ENCODE results near the gene ULK4.
A peak's percentile ranks its signal among the peaks of the same experiment; 100 is the strongest.
"Not testable (repeated sequence)": the region's sequence is repeated elsewhere in the genome, so short reads cannot be mapped to it uniquely, and the experiment has no call there.

ULK4 gene

GRCh38 chr3:41860489-41860888 is 101.4 kb downstream of the ULK4 start:
- not testable (repeated sequence) for DNase-seq

GRCh38 chr3:41854956-41855355 is 106.9 kb downstream of the ULK4 start:
- no peak for DNase-seq

DNA sequence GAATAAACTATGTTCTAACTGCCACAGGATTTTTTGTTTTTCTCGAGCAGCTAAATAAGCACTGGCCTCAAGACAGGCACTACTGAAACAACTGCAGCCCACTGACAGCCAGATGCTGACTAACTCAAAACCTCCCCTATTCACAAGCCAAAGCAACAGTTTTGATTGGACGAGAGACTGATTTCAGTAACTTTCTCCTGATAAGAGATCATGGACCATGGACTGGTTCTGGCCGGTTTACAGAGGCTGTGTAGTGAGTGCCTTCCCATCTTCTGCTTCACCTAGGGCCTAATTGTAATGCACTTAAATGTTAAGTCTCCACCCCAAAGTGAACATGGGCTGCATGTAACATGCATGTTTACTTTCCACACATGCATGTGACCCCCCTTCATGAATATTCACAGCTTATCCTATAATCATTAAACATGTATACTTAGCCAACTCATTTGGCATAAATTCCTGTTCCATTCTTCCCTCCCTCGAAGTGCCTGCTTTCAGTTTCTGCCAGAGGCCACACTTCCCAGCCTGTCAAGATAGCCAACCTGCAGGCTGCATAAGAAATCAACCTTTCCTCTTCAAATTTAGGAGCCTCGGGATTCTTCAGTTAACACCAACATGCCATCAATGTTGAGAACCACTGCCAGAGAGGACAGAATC is 108.2 kb downstream of the ULK4 start:
- no peak for DNase-seq

DNA sequence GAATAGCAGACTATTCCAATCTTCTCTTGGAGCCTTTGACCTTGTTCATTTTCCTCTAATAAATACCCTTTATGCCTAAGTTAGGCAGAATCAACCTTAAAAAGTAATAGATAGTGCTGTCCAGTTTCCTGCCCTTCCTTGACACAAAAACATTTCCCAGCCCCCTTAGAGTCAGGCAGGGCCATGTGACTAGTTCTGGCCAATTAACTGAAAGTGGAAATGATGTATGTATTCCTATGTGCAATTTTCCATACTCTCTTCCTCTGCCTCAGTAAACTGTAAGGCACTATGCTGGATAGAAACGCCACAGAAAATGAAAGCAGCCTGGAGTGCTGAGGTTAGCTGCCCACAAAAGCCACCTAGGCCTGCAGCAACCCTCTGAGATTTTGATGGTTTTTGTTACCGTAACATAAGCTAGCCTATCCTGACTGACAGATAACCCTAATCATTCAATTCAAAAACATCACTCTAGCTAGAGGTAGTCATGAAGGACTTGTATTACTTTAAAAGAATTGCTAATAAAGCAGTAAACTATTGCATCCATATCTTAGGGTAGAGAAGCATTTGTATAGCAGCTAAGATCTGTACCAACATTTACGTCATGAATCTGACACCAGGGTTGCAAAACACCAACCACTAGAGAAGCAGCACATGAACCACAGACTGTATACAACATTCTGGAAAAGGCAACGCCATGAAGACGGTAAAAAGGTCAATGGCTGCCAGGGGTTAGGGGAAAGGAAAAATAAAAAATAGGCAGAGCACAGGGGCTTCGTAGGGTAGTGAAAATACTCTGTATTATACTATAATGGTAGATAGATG is 112.9 kb downstream of the ULK4 start:
- DNase-seq: no peak

DNA sequence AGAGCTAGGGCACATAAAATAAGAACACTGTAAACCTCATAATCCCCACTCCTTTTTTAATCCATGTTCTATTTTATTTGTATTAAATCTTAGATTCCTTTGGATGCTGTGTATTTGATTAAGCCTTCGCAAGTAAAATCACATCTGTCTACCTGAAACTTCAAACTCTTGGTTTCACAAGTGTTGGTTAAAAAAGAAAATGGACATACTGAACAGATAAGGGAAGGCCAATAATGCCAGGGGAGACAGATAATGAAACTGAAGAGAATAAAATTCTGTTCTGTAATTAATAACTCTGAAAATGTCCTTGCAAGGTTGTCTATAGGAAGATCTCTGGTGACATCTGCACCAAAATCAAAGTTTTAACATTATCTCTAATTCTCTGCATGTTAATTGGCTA is 114.2 kb downstream of the ULK4 start:
- DNase-seq: no peak

DNA sequence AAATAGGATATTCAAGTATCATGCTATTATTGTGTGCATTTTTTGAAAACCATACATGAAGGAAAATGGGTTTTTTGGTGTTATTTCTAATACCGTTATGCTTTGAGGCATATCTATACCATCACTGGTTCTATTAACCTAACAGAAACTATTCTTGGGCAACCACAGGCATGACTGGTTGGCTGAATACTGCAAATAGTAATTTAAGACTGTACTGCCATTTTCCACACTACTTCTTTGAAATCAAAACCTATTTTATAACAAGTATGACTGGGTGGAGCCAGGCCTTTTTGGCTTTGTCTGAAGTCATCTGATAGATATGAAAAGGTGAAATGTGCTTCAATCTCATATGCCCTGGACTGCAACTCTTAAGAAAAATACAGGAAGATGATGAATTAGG is 115.1 kb downstream of the ULK4 start:
- DNase-seq: no peak

GRCh38 chr3:41845826-41846225 is 116.1 kb downstream of the ULK4 start:
- DNase-seq: no peak

GRCh38 chr3:41844256-41844655 is 117.6 kb downstream of the ULK4 start:
- not testable (repeated sequence) for DNase-seq

GRCh38 chr3:41840936-41841668 is 120.8 kb downstream of the ULK4 start:
- DNase-seq: not testable (repeated sequence)

- no peak for DNase-seq
These were observed 125.4 kb downstream of the ULK4 start for GRCh38 chr3:41836360-41837134.

GRCh38 chr3:41833628-41834027 is 128.3 kb downstream of the ULK4 start:
- no peak for DNase-seq

GRCh38 chr3:41819236-41819635 is 142.7 kb downstream of the ULK4 start:
- no peak for DNase-seq

GRCh38 chr3:41808618-41809017 is 153.3 kb downstream of the ULK4 start:
- no peak for DNase-seq

GRCh38 chr3:41808152-41808551 is 153.8 kb downstream of the ULK4 start:
- peak; percentile 8 for DNase-seq

DNA sequence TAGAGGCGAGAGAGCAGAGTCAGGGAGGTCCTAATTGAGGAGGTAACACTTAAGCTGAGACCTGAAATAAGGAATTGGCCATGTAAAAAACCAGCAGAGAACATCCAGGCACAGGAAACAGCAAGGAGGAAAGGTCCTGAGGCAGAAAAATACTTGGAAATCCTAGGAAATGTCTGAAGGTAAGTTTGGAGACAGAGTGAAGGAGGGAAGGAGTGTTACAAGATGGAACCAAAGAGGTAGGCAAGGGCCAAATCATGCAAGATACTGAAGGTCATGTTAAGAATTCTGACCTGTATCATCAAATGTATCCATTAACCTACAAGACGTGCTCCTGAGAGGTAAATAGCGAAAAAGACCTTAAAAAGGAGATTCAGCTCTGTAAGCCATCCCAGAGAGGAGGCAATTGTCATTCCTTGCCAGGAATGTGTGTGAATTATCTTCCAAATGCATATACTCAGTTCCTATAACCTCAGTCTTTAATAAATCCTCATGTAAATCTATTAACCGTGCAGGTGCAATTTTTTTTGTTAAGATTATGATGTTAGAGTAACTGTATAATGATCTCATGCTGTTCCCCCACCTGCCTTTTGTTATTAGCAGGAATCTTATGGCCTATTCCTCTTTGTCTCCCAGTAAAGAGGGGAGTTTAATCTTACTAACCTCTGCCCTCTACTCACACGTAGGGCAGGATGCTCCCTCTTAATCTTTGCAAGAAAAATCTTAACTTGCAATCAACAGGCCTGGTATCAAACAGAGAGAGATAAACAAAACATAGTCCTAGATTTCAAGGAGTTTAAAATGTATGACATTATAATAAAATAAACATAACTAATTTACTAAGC is 166.9 kb downstream of the ULK4 start:
- no peak for DNase-seq

DNA sequence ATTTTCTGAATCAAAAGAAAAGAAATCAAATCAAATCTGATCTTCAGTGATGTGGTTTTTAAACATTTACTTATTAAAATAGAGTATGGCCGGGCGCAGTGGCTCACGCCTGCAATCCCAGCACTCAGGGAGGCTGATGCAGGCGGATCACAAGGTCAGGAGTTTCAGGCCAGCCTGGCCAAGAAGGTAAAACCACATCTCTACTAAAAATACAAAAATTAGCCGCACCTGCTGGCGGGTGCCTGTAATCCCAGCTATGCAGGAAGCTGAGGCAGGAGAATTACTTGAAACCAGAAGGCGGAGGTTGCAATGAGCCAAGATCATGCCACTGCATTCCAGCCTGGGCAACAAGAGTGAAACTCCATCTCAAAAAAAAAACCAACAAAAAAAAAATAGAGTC is 169.1 kb downstream of the ULK4 start:
- no peak for DNase-seq

GRCh38 chr3:41769106-41769505 is 192.8 kb downstream of the ULK4 start:
- no peak for DNase-seq

DNA sequence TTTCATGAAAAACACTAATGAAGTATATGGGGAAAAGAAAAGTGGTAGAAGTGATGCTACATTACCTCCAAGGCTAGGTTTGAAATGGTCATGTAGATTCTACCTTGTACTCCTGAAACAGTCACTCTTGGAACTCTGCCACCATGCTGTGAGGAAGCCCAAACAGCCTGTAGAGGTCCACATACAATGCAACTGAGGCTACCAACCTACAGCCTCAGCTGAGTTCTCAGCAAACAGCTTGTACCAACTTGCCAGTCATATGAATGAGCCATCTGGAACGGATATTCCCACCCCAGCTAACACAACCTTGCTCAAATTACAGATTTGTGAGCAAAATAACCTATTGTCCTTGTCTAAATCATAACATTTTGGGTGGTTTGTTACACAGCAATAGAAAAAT is 193.5 kb downstream of the ULK4 start:
- DNase-seq: no peak

GRCh38 chr3:41762867-41763266 is 199.0 kb downstream of the ULK4 start:
- DNase-seq: not testable (repeated sequence)

- DNase-seq: no peak
These were observed 208.3 kb downstream of the ULK4 start for GRCh38 chr3:41753651-41754050.

DNA sequence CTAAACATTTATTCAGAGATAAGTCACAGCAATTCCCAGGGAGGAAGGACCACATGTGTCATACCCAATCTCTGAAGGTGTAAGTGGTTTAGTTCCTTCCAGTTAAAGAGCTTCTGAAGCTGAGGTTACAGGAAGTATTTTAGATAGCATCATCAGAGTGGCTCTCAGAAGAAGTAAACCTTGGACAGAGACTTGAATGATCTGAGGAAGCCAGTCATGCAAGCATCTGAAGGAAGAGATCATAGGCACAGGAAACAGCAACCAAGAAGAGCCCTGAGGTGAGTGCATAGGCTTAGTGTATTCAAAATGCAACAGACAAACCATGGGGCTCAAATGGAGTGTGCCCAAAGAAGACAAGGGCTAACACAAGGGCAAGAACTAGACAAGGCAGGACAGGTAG is 210.3 kb downstream of the ULK4 start:
- DNase-seq: no peak

DNA sequence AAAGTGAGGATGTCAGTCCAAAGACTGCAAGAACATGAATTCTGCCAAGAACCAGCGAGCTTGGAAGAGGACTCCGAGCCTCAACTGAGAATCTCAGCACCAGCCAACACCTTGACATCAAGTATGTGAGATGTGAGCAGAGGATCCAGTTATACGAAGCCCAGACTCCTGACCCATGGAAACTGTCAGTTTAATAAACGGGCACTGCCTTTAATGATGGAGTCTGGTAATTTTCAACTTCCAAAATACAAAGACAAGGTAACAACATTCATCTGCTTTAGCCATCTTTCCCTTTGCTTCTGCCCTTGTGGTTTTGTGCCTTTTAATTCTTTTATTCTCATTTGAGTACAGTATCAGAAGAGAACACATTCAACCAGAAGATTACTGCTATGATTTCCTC is 211.9 kb downstream of the ULK4 start:
- no peak for DNase-seq
